HepG2 (cell line): ENCODE measurements around the gene FUT8. TPM values are rescaled to one million over a fixed set of nuclear protein-coding genes. Genes with fewer than 3 reads are reported as not detected.

Experiments used
- ATAC-seq: fragments of 200-7000 bp; cut with Tn5 transposase; 3 replicates; pipeline ENCODE4 v1.9.1; 2020; ENCODE audit warnings: mild to moderate bottlenecking, moderate library complexity
- BruUV-seq: library from RNA; stranded (reverse); fragments of 400-500 nt; replicated peaks from 2 replicates; lab custom pipeline; 2021; lab: Mats Ljungman, UMichigan
- CTCF ChIA-PET: fragments of 300-600 bp; formaldehyde crosslinking; extraction: SDS; loops from one replicate; lab custom pipeline; 2021; ENCODE audit warnings: low total read pairs, inconsistent platforms, low intra/inter-chr PET ratio; lab: Yijun Ruan, JAX
- POLR2A ChIA-PET: fragments of 350-600 bp; sonication (Branson Sonifier 250); formaldehyde crosslinking; loops from one replicate; lab custom pipeline; 2020; ENCODE audit warnings: antibody characterized with exemption, inconsistent platforms; lab: Yijun Ruan, JAX
- DNase-seq: peaks from one replicate; pipeline ENCODE4 v3.0.0-alpha.2; 2015; ENCODE audit warnings: low spot score
- FAIRE-seq: peaks from 3 replicates; lab custom pipeline; 2011; peaks lifted over from hg19 to GRCh38; lab: Jason Lieb, UNC
- H2AFZ ChIP-seq: one replicate; pipeline ENCODE4 v1.6.1; 2011; ENCODE audit warnings: low read length, inconsistent platforms
- H3K27ac ChIP-seq: fragments of 300-600 bp; 3 replicates; pipeline ENCODE4 v1.8.0; 2011; ENCODE audit warnings: mixed run types, mild to moderate bottlenecking, mixed read lengths, low read length, inconsistent platforms; ENCODE audit not compliant: insufficient read depth; ENCODE audit errors: extremely low read length
- H3K27me3 ChIP-seq, 2 experiments: fragments of 200-600 bp in 1 of 2; 2 replicates in 1 of 2; 3 replicates in 1 of 2; pipeline versions ENCODE4 v1.6.0 to v1.8.0; 2011; ENCODE audit warnings: low read length in 2 of 2, mild to moderate bottlenecking in 2 of 2, moderate library complexity in 2 of 2, inconsistent platforms in 1 of 2; ENCODE audit not compliant: insufficient read depth in 2 of 2, control insufficient read depth in 1 of 2
- H3K36me3 ChIP-seq, 2 experiments: fragments of 200-600 bp in 1 of 2; replicated peaks in 1 of 2; 2 replicates in 1 of 2; 3 replicates in 1 of 2; pipeline versions ENCODE4 v1.5.1 to v1.8.0; 2011; ENCODE audit warnings: low read length in 2 of 2, inconsistent platforms in 1 of 2; ENCODE audit not compliant: insufficient read depth in 2 of 2, control insufficient read depth in 1 of 2
- H3K4me1 ChIP-seq: 2 replicates; pipeline ENCODE4 v1.5.1; 2012; ENCODE audit warnings: low read length, inconsistent platforms; ENCODE audit not compliant: insufficient read depth
- H3K4me2 ChIP-seq: 2 replicates; pipeline ENCODE4 v1.6.0; 2011; ENCODE audit warnings: low read depth, low read length, inconsistent platforms
- H3K4me3 ChIP-seq, 3 experiments: fragments of 200-600 bp in 1 of 3; sonication (generic), shearing (Covaris generic) in 1 of 3; replicated peaks in 1 of 3; 2 replicates each; pipeline ENCODE4 v1.5.1; 2011 to 2016; ENCODE audit warnings: low read length in 3 of 3, inconsistent platforms in 2 of 3, low read depth in 2 of 3, mild to moderate bottlenecking in 2 of 3, control low read depth in 1 of 3, mixed read lengths in 1 of 3; ENCODE audit not compliant: insufficient read depth in 1 of 3
- H3K79me2 ChIP-seq: one replicate; pipeline ENCODE4 v1.6.1; 2011; ENCODE audit warnings: low read length, inconsistent platforms; ENCODE audit not compliant: insufficient read depth
- H3K9ac ChIP-seq: 2 replicates; pipeline ENCODE4 v1.6.0; 2011; ENCODE audit warnings: mild to moderate bottlenecking, low read depth, low read length, inconsistent platforms; ENCODE audit not compliant: insufficient read depth
- H3K9me3 ChIP-seq: 2 replicates; pipeline ENCODE4 v1.5.1; 2012; ENCODE audit warnings: mild to moderate bottlenecking, low read length
- H4K20me1 ChIP-seq: 2 replicates; pipeline ENCODE4 v1.6.0; 2011; ENCODE audit warnings: inconsistent platforms, mild to moderate bottlenecking, low read length, moderate library complexity; ENCODE audit not compliant: insufficient read depth
- IRX3 ChIP-seq: sonication (generic); formaldehyde crosslinking; IDR thresholded peaks from 2 replicates; pipeline ENCODE4 v1.8.1; 2023; ENCODE audit warnings: mild to moderate bottlenecking, low read depth, missing genetic modification reagents, borderline replicate concordance
- KDM1A ChIP-seq: IDR thresholded peaks from 2 replicates; pipeline ENCODE4 v1.6.1; 2016; ENCODE audit warnings: missing compliant biosample characterization
- KDM2A ChIP-seq: sonication (generic); formaldehyde crosslinking; IDR thresholded peaks from 2 replicates; pipeline ENCODE4 v1.4.0; 2020; ENCODE audit warnings: low read depth, missing genetic modification reagents, borderline replicate concordance
- RFXANK ChIP-seq: IDR thresholded peaks from 2 replicates; pipeline ENCODE4 v1.6.1; 2016
- SP4 ChIP-seq: sonication (generic); formaldehyde crosslinking; IDR thresholded peaks from 2 replicates; pipeline ENCODE4 v1.8.1; 2023; ENCODE audit warnings: mild to moderate bottlenecking, missing genetic modification reagents
- TEAD2 ChIP-seq: sonication (generic); formaldehyde crosslinking; IDR thresholded peaks from 2 replicates; pipeline ENCODE4 v1.9.0; 2021; ENCODE audit warnings: missing genetic modification reagents
- ZNF446 ChIP-seq: sonication (generic); formaldehyde crosslinking; IDR thresholded peaks from 2 replicates; pipeline ENCODE4 v1.5.0; 2020; ENCODE audit warnings: mild to moderate bottlenecking, missing genetic modification reagents
- ZNF530 ChIP-seq: sonication (generic); formaldehyde crosslinking; IDR thresholded peaks from 2 replicates; pipeline ENCODE4 v1.5.0; 2020; ENCODE audit warnings: low read depth, mild to moderate bottlenecking, missing genetic modification reagents
- ZNF589 ChIP-seq: sonication (generic); formaldehyde crosslinking; conservative IDR thresholded peaks from 2 replicates; pipeline ENCODE4 v1.8.0; 2022; ENCODE audit warnings: mild to moderate bottlenecking, moderate library complexity, missing genetic modification reagents
- ZNF619 ChIP-seq: sonication (generic); formaldehyde crosslinking; IDR thresholded peaks from 2 replicates; pipeline ENCODE4 v1.4.0; 2020; ENCODE audit warnings: mild to moderate bottlenecking, missing genetic modification reagents
- ZNF703 ChIP-seq: sonication (generic); formaldehyde crosslinking; IDR thresholded peaks from 2 replicates; pipeline ENCODE4 v1.5.1; 2020; ENCODE audit warnings: missing genetic modification reagents, mild to moderate bottlenecking, moderate library complexity, borderline replicate concordance
- WGBS: methylation state at CpG from one replicate; pipeline ENCODE4 v1.1.6; 2017; ENCODE audit warnings: low lambda C conversion rate; 5-methylcytosine and 5-hydroxymethylcytosine counted together
- in situ Hi-C: cut with HindIII; loops from 2 replicates; pipeline ENCODE4 v1.10.0; 2017; ENCODE audit warnings: low pct_unique_long_range_greater_than_20kb; ENCODE audit not compliant: extremely low pct_ligation_motif_present
- intact Hi-C: fragments of 100-400 bp; cut with micrococcal nuclease; formaldehyde crosslinking; loops from one replicate; pipeline ENCODE4 v1.10.0; 2022; ENCODE audit not compliant: unreplicated experiment
- polyA plus RNA-seq, 8 experiments: library from polyadenylated mRNA; depleted of rRNA in 3 of 8; stranded (reverse) in 7 of 8; unstranded in 1 of 8; fragments of >200 nt; fragmentation: Illumina TruSeq in 4 of 8; extraction: Trizol in 4 of 8; gene quantifications; 2 replicates each; pipeline versions ENCODE4 v1.2.1 to v1.2.3, GENCODE V29; 2011 to 2016; ENCODE audit warnings: low read depth in 4 of 8, missing spikeins in 1 of 8, mixed read lengths in 1 of 8; ENCODE audit not compliant: insufficient read depth in 1 of 8
- total RNA-seq, 5 experiments: library from RNA; depleted of rRNA; stranded (reverse); fragments of >200 nt; fragmentation: Illumina TruSeq; extraction: Trizol; gene quantifications; 2 replicates each; pipeline ENCODE4 v1.2.3, GENCODE V29; 2016; ENCODE audit warnings: low read depth in 1 of 5

Gene FUT8
- total and polyA plus RNA-seq, 2 of the 13 experiments (the other 11 are each of a cell fraction or from before 2014, with no cell fraction given): 9.3 to 17.5 TPM

- H3K4me3 ChIP-seq: no peak overlapping the region
- ATAC-seq: no peak
- no TSS peak for BruUV-seq
- FAIRE-seq: no peak
- H3K27me3 ChIP-seq: no peaks in the 10 kb centered on the region
- H2AFZ ChIP-seq: no peak overlapping the region
- no peak overlapping the region for H3K27ac ChIP-seq
- no peaks in the 10 kb centered on the region for H3K36me3 ChIP-seq
- intact Hi-C loops: no loop called here
- in situ Hi-C loops: no loop called here
- TF ChIP-seq IRX3 (CRISPR knock-in tag): no peak
- TF ChIP-seq KDM2A (CRISPR knock-in tag): no peak
- TF ChIP-seq TEAD2 (CRISPR knock-in tag): no peak
- no peak for TF ChIP-seq RFXANK (CRISPR knock-in tag)
- no peak for TF ChIP-seq ZNF446 (CRISPR knock-in tag)
- no peak for TF ChIP-seq KDM1A
- no peak for TF ChIP-seq ZNF589 (CRISPR knock-in tag)
- TF ChIP-seq ZNF619 (CRISPR knock-in tag): no peak
- TF ChIP-seq ZNF703: no peak
- TF ChIP-seq SP4 (CRISPR knock-in tag): no peak
- no peaks in the 10 kb centered on the region for H4K20me1 ChIP-seq
- ChIA-PET POLR2A (no interaction called here), CTCF (no interaction called here)
- H3K9me3 ChIP-seq: no peaks in the 10 kb centered on the region
- no peaks in the 10 kb centered on the region for H3K79me2 ChIP-seq
- H3K4me1 ChIP-seq: no peaks in the 10 kb centered on the region; the same call in 1 of the 2 replicates
- DNase-seq: no peak
- H3K9ac ChIP-seq: no peak overlapping the region
- H3K4me2 ChIP-seq: no peak overlapping the region
Observed at GRCh38 chr14:65501328-65501727, 88.8 kb downstream of the FUT8 start.

- no peak overlapping the region for H3K27ac ChIP-seq
- no peaks in the 10 kb centered on the region for H4K20me1 ChIP-seq
- no peak for FAIRE-seq
- intact Hi-C loops (no loop called here), in situ Hi-C loops (no loop called here)
- no peaks in the 10 kb centered on the region for H3K36me3 ChIP-seq
- ChIA-PET POLR2A (no interaction called here), CTCF (no interaction called here)
- no peak for DNase-seq
- peaks cover 10% of the 10 kb centered on the region for H3K4me1 ChIP-seq
- ATAC-seq: no peak
- H3K27me3 ChIP-seq: no peaks in the 10 kb centered on the region
- no peaks in the 10 kb centered on the region for H3K79me2 ChIP-seq
- H3K4me2 ChIP-seq: no peak overlapping the region
- peaks cover 5% of the 10 kb centered on the region for H3K9me3 ChIP-seq
- H3K4me3 ChIP-seq: no peak overlapping the region
- H2AFZ ChIP-seq: no peak overlapping the region
- TF ChIP-seq ZNF530 (CRISPR knock-in tag): no peak
- no TSS peak for BruUV-seq
- 87% methylated on average over 1 of the region's 1 CpG for WGBS
- no peak overlapping the region for H3K9ac ChIP-seq
Observed at GRCh38 chr14:65502676-65503124, 90.2 kb downstream of the FUT8 start.
